ENCODE results near the gene RASA1. TPM values are rescaled to one million over a fixed set of nuclear protein-coding genes. Genes with fewer than 3 reads are reported as not detected.
A peak's percentile ranks its signal among the peaks of the same experiment; 100 is the strongest.

Gene RASA1
- total and polyA plus RNA-seq, 4 donors: 8.3 to 54.0 (median 20.6) TPM

DNA sequence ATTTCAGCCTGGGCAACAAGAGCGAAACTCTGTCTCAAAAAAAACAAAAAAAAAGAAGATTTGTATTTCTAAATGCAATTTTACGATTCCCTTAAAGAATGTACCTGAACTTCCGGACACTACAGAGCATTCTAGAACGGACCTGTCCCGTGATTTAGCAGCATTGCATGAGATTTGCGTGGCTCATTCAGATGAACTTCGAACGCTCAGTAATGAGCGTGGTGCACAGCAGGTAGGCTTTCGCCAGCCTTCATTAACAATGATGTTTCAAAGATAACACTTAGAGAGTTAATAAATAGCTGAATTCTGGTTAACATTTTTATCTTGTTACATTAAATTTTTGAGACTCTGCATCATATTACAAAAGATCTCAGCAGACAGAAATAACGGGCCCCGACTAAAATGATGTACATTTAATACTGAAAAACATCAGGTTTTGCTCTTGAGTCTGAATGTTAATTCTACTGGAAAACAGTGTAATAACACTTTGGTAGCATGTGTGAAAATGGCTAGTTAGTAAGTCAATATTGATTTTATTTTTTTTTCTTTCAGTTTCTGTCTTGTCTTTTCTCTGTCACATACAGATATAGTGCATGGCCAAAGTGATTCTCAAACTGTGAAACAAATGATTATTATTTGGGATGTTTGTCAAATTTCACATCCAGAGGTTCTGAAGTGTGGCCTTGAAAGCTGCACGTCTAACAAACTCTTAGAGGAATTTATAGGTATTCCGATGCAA lies 121.8 kb downstream of the RASA1 start:
- ATAC-seq (ENCODE audit: insufficient read depth, low FRiP score) (no peak), DNase-seq (no peak)
- Histone ChIP-seq H3K9me3 (ENCODE audit: control insufficient read depth in 4 of 4, insufficient read depth in 3 of 4, low read length in 3 of 4) (no peaks in the 10 kb centered on the region), H3K27me3 (ENCODE audit: control insufficient read depth in 3 of 3, insufficient read depth in 3 of 3, low read length in 2 of 3) (no peaks in the 10 kb centered on the region), H3K4me3 (no peak overlapping the region), H3K27ac (ENCODE audit: low read depth in 1 of 2, low read length in 1 of 2) (no peak overlapping the region), H3K36me3 (ENCODE audit: control insufficient read depth in 4 of 4, insufficient read depth in 4 of 4, low read length in 4 of 4) (peaks cover 14 to 53% (median 34%) of the 10 kb centered on the region in 4 donors), H3K4me1 (ENCODE audit: control insufficient read depth in 5 of 5, insufficient read depth in 5 of 5, low read length in 5 of 5) (peaks cover 0 to 8% (median 0%) of the 10 kb centered on the region in 5 donors), H3K9ac (ENCODE audit: insufficient read depth in 1 of 2, low read length in 2 of 2) (no peak overlapping the region)
- WGBS, 2 donors: 97% methylated on average over 14 of the region's 14 CpGs
- TF ChIP-seq, protein P1, sequence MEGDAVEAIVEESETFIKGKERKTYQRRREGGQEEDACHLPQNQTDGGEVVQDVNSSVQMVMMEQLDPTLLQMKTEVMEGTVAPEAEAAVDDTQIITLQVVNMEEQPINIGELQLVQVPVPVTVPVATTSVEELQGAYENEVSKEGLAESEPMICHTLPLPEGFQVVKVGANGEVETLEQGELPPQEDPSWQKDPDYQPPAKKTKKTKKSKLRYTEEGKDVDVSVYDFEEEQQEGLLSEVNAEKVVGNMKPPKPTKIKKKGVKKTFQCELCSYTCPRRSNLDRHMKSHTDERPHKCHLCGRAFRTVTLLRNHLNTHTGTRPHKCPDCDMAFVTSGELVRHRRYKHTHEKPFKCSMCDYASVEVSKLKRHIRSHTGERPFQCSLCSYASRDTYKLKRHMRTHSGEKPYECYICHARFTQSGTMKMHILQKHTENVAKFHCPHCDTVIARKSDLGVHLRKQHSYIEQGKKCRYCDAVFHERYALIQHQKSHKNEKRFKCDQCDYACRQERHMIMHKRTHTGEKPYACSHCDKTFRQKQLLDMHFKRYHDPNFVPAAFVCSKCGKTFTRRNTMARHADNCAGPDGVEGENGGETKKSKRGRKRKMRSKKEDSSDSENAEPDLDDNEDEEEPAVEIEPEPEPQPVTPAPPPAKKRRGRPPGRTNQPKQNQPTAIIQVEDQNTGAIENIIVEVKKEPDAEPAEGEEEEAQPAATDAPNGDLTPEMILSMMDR (IDR thresholded peaks at IDR 0.05; ENCODE audit: control extremely low read depth, extremely low read depth): no peak

- no peak for DNase-seq
- H3K9ac ChIP-seq (ENCODE audit: insufficient read depth in 1 of 2, low read length in 2 of 2): no peak overlapping the region
- no peaks in the 10 kb centered on the region for H3K27me3 ChIP-seq (ENCODE audit: control insufficient read depth in 3 of 3, insufficient read depth in 3 of 3, low read length in 2 of 3)
- H3K4me3 ChIP-seq: no peak overlapping the region
- ATAC-seq (ENCODE audit: insufficient read depth, low FRiP score): no peak
- TF ChIP-seq, protein P1 (IDR thresholded peaks at IDR 0.05; ENCODE audit: control extremely low read depth, extremely low read depth): no peak
- H3K9me3 ChIP-seq (ENCODE audit: control insufficient read depth in 4 of 4, insufficient read depth in 3 of 4, low read length in 3 of 4): no peaks in the 10 kb centered on the region
- H3K36me3 ChIP-seq (ENCODE audit: control insufficient read depth in 4 of 4, insufficient read depth in 4 of 4, low read length in 4 of 4): peaks cover 14 to 59% (median 34%) of the 10 kb centered on the region in 4 donors
- H3K27ac ChIP-seq (ENCODE audit: low read depth in 1 of 2, low read length in 1 of 2): no peak overlapping the region
- peaks cover 0 to 8% (median 0%) of the 10 kb centered on the region in 5 donors for H3K4me1 ChIP-seq (ENCODE audit: control insufficient read depth in 5 of 5, insufficient read depth in 5 of 5, low read length in 5 of 5)
- WGBS, 2 donors: 95 to 96% methylated on average over 3 of the region's 3 CpGs
Measured at GRCh38 chr5:87390075-87390474, 122.4 kb downstream of the RASA1 start.

GRCh38 chr5:87390576-87391199 lies 123.0 kb downstream of the RASA1 start:
- Histone ChIP-seq H3K9me3 (ENCODE audit: control insufficient read depth in 4 of 4, insufficient read depth in 3 of 4, low read length in 3 of 4) (no peaks in the 10 kb centered on the region), H3K4me3 (no peak overlapping the region), H3K27me3 (ENCODE audit: control insufficient read depth in 3 of 3, insufficient read depth in 3 of 3, low read length in 2 of 3) (no peaks in the 10 kb centered on the region), H3K27ac (ENCODE audit: low read depth in 1 of 2, low read length in 1 of 2) (no peak overlapping the region), H3K9ac (ENCODE audit: insufficient read depth in 1 of 2, low read length in 2 of 2) (no peak overlapping the region), H3K4me1 (ENCODE audit: control insufficient read depth in 5 of 5, insufficient read depth in 5 of 5, low read length in 5 of 5) (peaks cover 0 to 7% (median 0%) of the 10 kb centered on the region in 5 donors), H3K36me3 (ENCODE audit: control insufficient read depth in 4 of 4, insufficient read depth in 4 of 4, low read length in 4 of 4) (peaks cover 17 to 62% (median 34%) of the 10 kb centered on the region in 4 donors)
- DNase-seq (peak in 1 of 3 donors; percentile 9), ATAC-seq (ENCODE audit: insufficient read depth, low FRiP score) (no peak)
- WGBS, 2 donors: 85 to 88% methylated on average over 5 of the region's 5 CpGs
- TF ChIP-seq, protein P1 (IDR thresholded peaks at IDR 0.05; ENCODE audit: control extremely low read depth, extremely low read depth): no peak

All from lung (tissue), 12 donors.